Endothelial cell of umbilical vein (primary cell): ENCODE data around the gene RETREG3. TPM values are rescaled to one million over a fixed set of nuclear protein-coding genes. Genes with fewer than 3 reads are reported as not detected.

Experiments
- BruUV-seq: library from RNA; stranded (reverse); fragments of 400-500 nt; replicated peaks from 2 replicates; lab custom pipeline; 2021; lab: Mats Ljungman, UMichigan
- CTCF ChIA-PET: fragments of 300-600, 350-600 bp; sonication (Branson Sonifier 250); formaldehyde crosslinking; loops from one replicate; lab custom pipeline; 2021; ENCODE audit warnings: antibody characterized with exemption, inconsistent platforms; lab: Charles Lee
- POLR2A ChIA-PET: fragments of 300-600, 350-600 bp; sonication (Branson Sonifier 250); formaldehyde crosslinking; loops from one replicate; lab custom pipeline; 2021; ENCODE audit warnings: antibody characterized with exemption, inconsistent platforms; lab: Charles Lee
- DNase-seq: peaks from one replicate; pipeline ENCODE4 v3.0.0-alpha.2; 2011; ENCODE audit warnings: low read depth, low spot score
- FAIRE-seq: peaks from 2 replicates; lab custom pipeline; 2011; peaks lifted over from hg19 to GRCh38; lab: Jason Lieb, UNC
- H2AFZ ChIP-seq: 2 replicates; pipeline ENCODE4 v1.6.0; 2012; ENCODE audit warnings: low read depth, low read length, control low read depth, inconsistent platforms
- H3K27ac ChIP-seq: 2 replicates; pipeline ENCODE4 v1.5.1; 2011; ENCODE audit warnings: low read depth, mild to moderate bottlenecking, control low read depth, low read length, moderate library complexity; ENCODE audit not compliant: insufficient read depth
- H3K27me3 ChIP-seq, 2 experiments: 2 replicates each; pipeline versions ENCODE4 v1.6.0 to v1.6.1; 2011; ENCODE audit warnings: low read length in 2 of 2, mixed read lengths in 1 of 2; ENCODE audit not compliant: control insufficient read depth in 2 of 2, insufficient read depth in 2 of 2
- H3K36me3 ChIP-seq, 2 experiments: 2 replicates in 1 of 2; 3 replicates in 1 of 2; pipeline ENCODE4 v1.5.1; 2011; ENCODE audit warnings: low read length in 2 of 2, mild to moderate bottlenecking in 1 of 2, moderate library complexity in 1 of 2; ENCODE audit not compliant: control insufficient read depth in 2 of 2, insufficient read depth in 2 of 2; ENCODE audit errors: extremely low read depth in 1 of 2
- H3K4me1 ChIP-seq: 3 replicates; pipeline ENCODE4 v1.5.1; 2011; ENCODE audit warnings: mild to moderate bottlenecking, low read length; ENCODE audit not compliant: control insufficient read depth, insufficient read depth; ENCODE audit errors: extremely low read depth
- H3K4me2 ChIP-seq: 2 replicates; pipeline ENCODE4 v1.6.1; 2011; ENCODE audit warnings: low read length, control low read depth, mixed read lengths; ENCODE audit not compliant: insufficient read depth
- H3K4me3 ChIP-seq, 3 experiments: fragments of 200-600 bp in 1 of 3; sonication (generic), shearing (Covaris generic) in 1 of 3; replicated peaks in 1 of 3; 2 replicates each; pipeline ENCODE4 v1.5.1; 2011 to 2016; ENCODE audit warnings: control low read depth in 3 of 3, low read length in 3 of 3, mild to moderate bottlenecking in 2 of 3, inconsistent platforms in 1 of 3, low read depth in 1 of 3, moderate library complexity in 1 of 3; ENCODE audit not compliant: insufficient read depth in 1 of 3
- H3K79me2 ChIP-seq: 2 replicates; pipeline ENCODE4 v1.6.0; 2012; ENCODE audit warnings: low read length, inconsistent platforms; ENCODE audit not compliant: control insufficient read depth, insufficient read depth
- H3K9ac ChIP-seq: replicated peaks from 2 replicates; pipeline ENCODE3; 2011; ENCODE audit warnings: low read length, control low read depth; ENCODE audit not compliant: insufficient read depth; ENCODE audit errors: extremely low read depth
- H3K9me1 ChIP-seq: replicated peaks from 3 replicates; pipeline ENCODE4 v1.6.0; 2011; ENCODE audit warnings: mild to moderate bottlenecking, low read length; ENCODE audit not compliant: control insufficient read depth, insufficient read depth; ENCODE audit errors: extremely low read depth
- H3K9me3 ChIP-seq: replicated peaks from 2 replicates; pipeline ENCODE4 v1.5.1; 2012; ENCODE audit warnings: low read length, inconsistent platforms; ENCODE audit not compliant: control insufficient read depth, insufficient read depth
- H4K20me1 ChIP-seq: replicated peaks from 2 replicates; pipeline ENCODE3; 2011; ENCODE audit warnings: mild to moderate bottlenecking, low read length; ENCODE audit not compliant: control insufficient read depth, insufficient read depth; ENCODE audit errors: extremely low read depth
- CTCF ChIP-seq, 2 donors: IDR thresholded peaks; 1 replicate in 1 of 2; 2 replicates in 1 of 2; pipeline ENCODE4 v1.5.1; 2011; ENCODE audit warnings: low read length in 2 of 2, mild to moderate bottlenecking in 2 of 2, moderate library complexity in 2 of 2, control low read depth in 1 of 2, inconsistent platforms in 1 of 2, low read depth in 1 of 2; ENCODE audit not compliant: insufficient read depth in 1 of 2; ENCODE audit errors: extremely low read depth in 1 of 2
- EZH2 ChIP-seq: IDR thresholded peaks from 2 replicates; pipeline ENCODE4 v1.6.1; 2012; ENCODE audit warnings: borderline replicate concordance, low read depth, mild to moderate bottlenecking, moderate library complexity, low read length, inconsistent platforms; ENCODE audit not compliant: severe bottlenecking
- FOS ChIP-seq: IDR thresholded peaks from 2 replicates; pipeline ENCODE4 v1.6.1; 2011; ENCODE audit warnings: mild to moderate bottlenecking, low read length, moderate library complexity, borderline replicate concordance; ENCODE audit not compliant: insufficient read depth
- GATA2 ChIP-seq: IDR thresholded peaks from 2 replicates; pipeline ENCODE4 v1.7.0; 2011; ENCODE audit warnings: low read depth, mild to moderate bottlenecking, moderate library complexity, mixed read lengths, low read length; ENCODE audit not compliant: insufficient read length, insufficient read depth
- JUN ChIP-seq: IDR thresholded peaks from 2 replicates; pipeline ENCODE4 v1.6.1; 2011; ENCODE audit warnings: borderline replicate concordance, low read depth; ENCODE audit not compliant: insufficient read length, insufficient read depth
- MAX ChIP-seq: IDR thresholded peaks from 2 replicates; pipeline ENCODE4 v1.6.1; 2011; ENCODE audit not compliant: insufficient read depth, insufficient read length
- MYC ChIP-seq: IDR thresholded peaks from one replicate; pipeline ENCODE4 v1.6.1; 2011; ENCODE audit warnings: mild to moderate bottlenecking, low read depth, low read length
- POLR2A ChIP-seq: IDR thresholded peaks from 2 replicates; pipeline ENCODE4 v1.6.1; 2012; ENCODE audit warnings: low read depth, mild to moderate bottlenecking, control low read depth, low read length
- POLR2AphosphoS5 ChIP-seq: IDR thresholded peaks from 2 replicates; pipeline ENCODE4 v1.6.1; 2012; ENCODE audit warnings: low read depth, mild to moderate bottlenecking, control low read depth, low read length, moderate library complexity; ENCODE audit not compliant: insufficient read depth
- dilution Hi-C: fragments of 300-500 bp; cut with MboI; formaldehyde crosslinking; loops from one replicate; pipeline ENCODE4 v1.15.0; 2019; ENCODE audit warnings: low sequenced_read_pairs; ENCODE audit not compliant: extremely low pct_ligation_motif_present
- intact Hi-C: fragments of 100-400 bp; cut with micrococcal nuclease; formaldehyde crosslinking; loops from one replicate; pipeline ENCODE4 v1.10.0; 2022
- polyA plus RNA-seq, 4 experiments: library from polyadenylated mRNA; depleted of rRNA in 3 of 4; stranded (reverse) in 3 of 4; unstranded in 1 of 4; fragments of >200 nt; gene quantifications; 2 replicates each; pipeline versions ENCODE4 v1.2.1 to v1.2.3, GENCODE V29; 2011 to 2012; ENCODE audit warnings: missing spikeins in 1 of 4
- total RNA-seq: library from RNA; stranded (reverse); gene quantifications from 2 replicates; pipeline ENCODE4 v1.2.3, GENCODE V29; 2021

RETREG3 gene
- total and polyA plus RNA-seq, 2 donors (not counting 3 experiments of a cell fraction or from before 2014, with no cell fraction given): 36.2 to 53.4 TPM

GRCh38 chr17:42538482-42538881 lies 70.7 kb downstream of the RETREG3 start:
- dilution Hi-C loops: no loop called here
- no peak for TF ChIP-seq EZH2
- TF ChIP-seq POLR2A: no peak
- TF ChIP-seq MAX: no peak
- TF ChIP-seq FOS: no peak
- TF ChIP-seq GATA2: no peak
- no peak for TF ChIP-seq JUN
- no peak for TF ChIP-seq MYC
- TF ChIP-seq POLR2AphosphoS5: no peak
- no peak for TF ChIP-seq CTCF (IDR thresholded peaks at IDR 0.05; ENCODE audit: extremely low read depth in 1 of 2, insufficient read depth in 1 of 2, low read depth in 1 of 2, low read length in 2 of 2)
- Histone ChIP-seq H3K4me2 (no peak overlapping the region), H3K79me2 (peaks cover 4% of the 10 kb centered on the region), H3K4me1 (peaks cover 23% of the 10 kb centered on the region), H3K36me3 (peaks cover 2 to 10% of the 10 kb centered on the region in 2 experiments), H2AFZ (no peak overlapping the region), H3K9me1 (no peaks in the 10 kb centered on the region), H3K27me3 (no peaks in the 10 kb centered on the region), H3K9ac (no peak overlapping the region), H3K27ac (no peak overlapping the region), H3K9me3 (no peaks in the 10 kb centered on the region), H3K4me3 (no peak overlapping the region), H4K20me1 (no peaks in the 10 kb centered on the region)
- intact Hi-C loops: no loop called here
- POLR2A ChIA-PET: no interaction called here
- CTCF ChIA-PET: interaction anchor here (3.1 kb wide), 1 partner anchor 11 kb away, joined by 14 read pairs; no protein-coding TSS in a partner anchor
- FAIRE-seq: no peak
- no TSS peak for BruUV-seq
- no peak for DNase-seq
